ENCODE results near the gene FLNB. TPM values are rescaled to one million over a fixed set of nuclear protein-coding genes. Genes with fewer than 3 reads are reported as not detected.

The FLNB gene
- polyA plus RNA-seq, 4 donors = 137 to 335 (median 205) TPM

- WGBS, 3 donors = 77 to 92% (median 78%) methylated on average over 10 of the region's 10 CpGs
- FAIRE-seq (no peak), DNase-seq (no peak)
- no peak overlapping the region for H3K4me3 ChIP-seq (ENCODE audit: low read depth in 1 of 3, low read length in 3 of 3)
- H3K36me3 ChIP-seq (ENCODE audit: control insufficient read depth in 3 of 3, insufficient read depth in 2 of 3, low read depth in 1 of 3, low read length in 3 of 3) = peaks cover 0 to 16% (median 0%) of the 10 kb centered on the region in 3 donors
- peaks cover 8 to 87% (median 14%) of the 10 kb centered on the region in 3 donors for H3K4me1 ChIP-seq (ENCODE audit: control insufficient read depth in 3 of 3, insufficient read depth in 2 of 3, low read depth in 1 of 3, low read length in 2 of 3)
- H3K9me3 ChIP-seq (ENCODE audit: control insufficient read depth in 2 of 2, insufficient read depth in 1 of 2, low read depth in 1 of 2, low read length in 1 of 2) = no peaks in the 10 kb centered on the region
- peak overlapping the region in 1 of 3 donors; percentile 54 for H3K27ac ChIP-seq (ENCODE audit: low read depth in 1 of 3, low read length in 2 of 3)
- H3K27me3 ChIP-seq (ENCODE audit: control insufficient read depth in 3 of 3, insufficient read depth in 3 of 3, low read length in 3 of 3) = no peaks in the 10 kb centered on the region
Observed at GRCh38 chr3:58064923-58065638, 56.9 kb downstream of the FLNB start.

DNA sequence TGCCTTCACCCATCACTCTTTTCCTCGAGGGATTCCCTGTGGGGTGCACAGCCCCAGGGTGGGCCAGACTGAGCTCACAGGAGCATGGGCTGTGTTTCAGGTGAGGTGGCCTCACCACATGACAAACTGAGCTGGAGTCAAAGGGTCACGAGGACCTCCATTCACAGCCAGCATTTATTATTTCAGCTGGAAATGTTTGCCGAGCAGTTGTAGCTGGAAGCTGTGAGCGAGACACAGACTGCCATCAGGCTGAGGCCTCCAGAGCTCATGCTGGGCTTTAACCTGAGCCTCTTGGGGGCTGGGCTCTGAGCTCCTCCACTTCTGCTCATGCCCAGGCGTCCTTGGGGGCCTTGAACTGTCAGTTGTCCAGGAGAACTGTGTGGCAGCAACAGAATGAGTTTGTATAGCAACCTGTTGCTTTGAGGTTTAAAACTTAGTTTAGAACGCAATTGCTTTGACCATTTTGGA lies 57.5 kb downstream of the FLNB start:
- no peaks in the 10 kb centered on the region for H3K9me3 ChIP-seq (ENCODE audit: control insufficient read depth in 2 of 2, insufficient read depth in 1 of 2, low read depth in 1 of 2, low read length in 1 of 2)
- peak overlapping the region; percentile 5 to 54 (median 51) for H3K27ac ChIP-seq (ENCODE audit: low read depth in 1 of 3, low read length in 2 of 3)
- no peak overlapping the region for H3K4me3 ChIP-seq (ENCODE audit: low read depth in 1 of 3, low read length in 3 of 3)
- peaks cover 8 to 84% (median 14%) of the 10 kb centered on the region in 3 donors for H3K4me1 ChIP-seq (ENCODE audit: control insufficient read depth in 3 of 3, insufficient read depth in 2 of 3, low read depth in 1 of 3, low read length in 2 of 3)
- peaks cover 0 to 16% (median 0%) of the 10 kb centered on the region in 3 donors for H3K36me3 ChIP-seq (ENCODE audit: control insufficient read depth in 3 of 3, insufficient read depth in 2 of 3, low read depth in 1 of 3, low read length in 3 of 3)
- DNase-seq = no peak
- WGBS, 3 donors = 69 to 78% (median 72%) methylated on average over 6 of the region's 6 CpGs
- H3K27me3 ChIP-seq (ENCODE audit: control insufficient read depth in 3 of 3, insufficient read depth in 3 of 3, low read length in 3 of 3) = no peaks in the 10 kb centered on the region
- FAIRE-seq = no peak

- DNase-seq (no peak), FAIRE-seq (no peak)
- Histone ChIP-seq H3K27ac (ENCODE audit: low read depth in 1 of 3, low read length in 2 of 3) (peak overlapping the region in 1 of 3 donors; percentile 34), H3K36me3 (ENCODE audit: control insufficient read depth in 3 of 3, insufficient read depth in 2 of 3, low read depth in 1 of 3, low read length in 3 of 3) (peaks cover 0 to 22% (median 0%) of the 10 kb centered on the region in 3 donors), H3K4me3 (ENCODE audit: low read depth in 1 of 3, low read length in 3 of 3) (no peak overlapping the region), H3K4me1 (ENCODE audit: control insufficient read depth in 3 of 3, insufficient read depth in 2 of 3, low read depth in 1 of 3, low read length in 2 of 3) (peaks cover 8 to 80% (median 12%) of the 10 kb centered on the region in 3 donors), H3K27me3 (ENCODE audit: control insufficient read depth in 3 of 3, insufficient read depth in 3 of 3, low read length in 3 of 3) (no peaks in the 10 kb centered on the region), H3K9me3 (ENCODE audit: control insufficient read depth in 2 of 2, insufficient read depth in 1 of 2, low read depth in 1 of 2, low read length in 1 of 2) (no peaks in the 10 kb centered on the region)
- WGBS, 3 donors = 41 to 57% (median 46%) methylated on average over 3 of the region's 3 CpGs
Observed at GRCh38 chr3:58066842-58067241, 58.6 kb downstream of the FLNB start.

GRCh38 chr3:58068122-58068809 lies 60.0 kb downstream of the FLNB start:
- H3K27ac ChIP-seq (ENCODE audit: low read depth in 1 of 3, low read length in 2 of 3) = peak overlapping the region; percentile 34 to 52 (median 51)
- DNase-seq (peak; percentile 68 to 92), FAIRE-seq (no peak)

GRCh38 chr3:58071480-58071971 lies 63.3 kb downstream of the FLNB start:
- peaks cover 5 to 66% (median 13%) of the 10 kb centered on the region in 3 donors for H3K4me1 ChIP-seq (ENCODE audit: control insufficient read depth in 3 of 3, insufficient read depth in 2 of 3, low read depth in 1 of 3, low read length in 2 of 3)
- no peak overlapping the region for H3K4me3 ChIP-seq (ENCODE audit: low read depth in 1 of 3, low read length in 3 of 3)
- H3K27ac ChIP-seq (ENCODE audit: low read depth in 1 of 3, low read length in 2 of 3) = peak overlapping the region in 2 of 3 donors; percentile 19 to 64
- H3K9me3 ChIP-seq (ENCODE audit: control insufficient read depth in 2 of 2, insufficient read depth in 1 of 2, low read depth in 1 of 2, low read length in 1 of 2) = no peaks in the 10 kb centered on the region
- no peaks in the 10 kb centered on the region for H3K27me3 ChIP-seq (ENCODE audit: control insufficient read depth in 3 of 3, insufficient read depth in 3 of 3, low read length in 3 of 3)
- H3K36me3 ChIP-seq (ENCODE audit: control insufficient read depth in 3 of 3, insufficient read depth in 2 of 3, low read depth in 1 of 3, low read length in 3 of 3) = peaks cover 0 to 25% (median under 1%) of the 10 kb centered on the region in 3 donors
- 50 to 70% (median 60%) methylated on average over 7 of the region's 7 CpGs for WGBS, 3 donors
- FAIRE-seq (no peak), DNase-seq (peak; percentile 72)

More at GRCh38 chr3:58068122-58068809, 60.0 kb downstream of the FLNB start:
- 28 to 59% (median 35%) methylated on average over 2 of the region's 2 CpGs for WGBS, 3 donors
- Histone ChIP-seq H3K27me3 (ENCODE audit: control insufficient read depth in 3 of 3, insufficient read depth in 3 of 3, low read length in 3 of 3) (no peaks in the 10 kb centered on the region), H3K4me3 (ENCODE audit: low read depth in 1 of 3, low read length in 3 of 3) (no peak overlapping the region), H3K9me3 (ENCODE audit: control insufficient read depth in 2 of 2, insufficient read depth in 1 of 2, low read depth in 1 of 2, low read length in 1 of 2) (no peaks in the 10 kb centered on the region), H3K36me3 (ENCODE audit: control insufficient read depth in 3 of 3, insufficient read depth in 2 of 3, low read depth in 1 of 3, low read length in 3 of 3) (peaks cover 0 to 20% (median 0%) of the 10 kb centered on the region in 3 donors), H3K4me1 (ENCODE audit: control insufficient read depth in 3 of 3, insufficient read depth in 2 of 3, low read depth in 1 of 3, low read length in 2 of 3) (peaks cover 8 to 75% (median 8%) of the 10 kb centered on the region in 3 donors)

GRCh38 chr3:58072052-58072762 lies 64.0 kb downstream of the FLNB start:
- peak overlapping the region in 2 of 3 donors; percentile 11 to 19 for H3K27ac ChIP-seq (ENCODE audit: low read depth in 1 of 3, low read length in 2 of 3)
- no peak for FAIRE-seq

DNA sequence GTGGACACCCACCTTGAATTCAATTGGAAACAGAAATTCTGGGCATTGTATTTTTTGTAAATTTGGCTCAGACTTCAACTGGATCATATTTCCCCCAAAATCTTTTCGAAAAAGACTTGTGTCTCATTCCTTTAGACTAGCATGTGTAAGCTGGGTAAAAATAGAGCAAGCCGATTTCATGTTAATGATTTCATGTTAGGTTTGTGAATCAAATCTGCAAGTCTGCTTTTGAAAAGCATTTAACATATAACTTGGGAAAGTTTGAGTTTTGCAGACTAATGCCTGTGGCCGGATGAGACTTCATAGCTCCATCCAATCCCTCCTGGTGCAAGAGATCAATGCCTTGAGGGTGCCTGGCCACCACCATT lies 64.5 kb downstream of the FLNB start:
- FAIRE-seq (no peak), DNase-seq (no peak)
- Histone ChIP-seq H3K4me1 (ENCODE audit: control insufficient read depth in 3 of 3, insufficient read depth in 2 of 3, low read depth in 1 of 3, low read length in 2 of 3) (peaks cover 2 to 54% (median 10%) of the 10 kb centered on the region in 3 donors), H3K27ac (ENCODE audit: low read depth in 1 of 3, low read length in 2 of 3) (peak overlapping the region in 1 of 3 donors; percentile 11), H3K36me3 (ENCODE audit: control insufficient read depth in 3 of 3, insufficient read depth in 2 of 3, low read depth in 1 of 3, low read length in 3 of 3) (peaks cover 4 to 32% (median 4%) of the 10 kb centered on the region in 3 donors), H3K4me3 (ENCODE audit: low read depth in 1 of 3, low read length in 3 of 3) (no peak overlapping the region), H3K9me3 (ENCODE audit: control insufficient read depth in 2 of 2, insufficient read depth in 1 of 2, low read depth in 1 of 2, low read length in 1 of 2) (no peaks in the 10 kb centered on the region), H3K27me3 (ENCODE audit: control insufficient read depth in 3 of 3, insufficient read depth in 3 of 3, low read length in 3 of 3) (no peaks in the 10 kb centered on the region)
- WGBS, 3 donors = 81 to 88% (median 87%) methylated on average over 3 of the region's 3 CpGs

More at GRCh38 chr3:58072052-58072762, 64.0 kb downstream of the FLNB start:
- H3K36me3 ChIP-seq (ENCODE audit: control insufficient read depth in 3 of 3, insufficient read depth in 2 of 3, low read depth in 1 of 3, low read length in 3 of 3) = peaks cover 0 to 31% (median 2%) of the 10 kb centered on the region in 3 donors
- H3K4me1 ChIP-seq (ENCODE audit: control insufficient read depth in 3 of 3, insufficient read depth in 2 of 3, low read depth in 1 of 3, low read length in 2 of 3) = peaks cover 2 to 59% (median 10%) of the 10 kb centered on the region in 3 donors
- no peaks in the 10 kb centered on the region for H3K9me3 ChIP-seq (ENCODE audit: control insufficient read depth in 2 of 2, insufficient read depth in 1 of 2, low read depth in 1 of 2, low read length in 1 of 2)
- no peak for DNase-seq
- H3K4me3 ChIP-seq (ENCODE audit: low read depth in 1 of 3, low read length in 3 of 3) = no peak overlapping the region
- H3K27me3 ChIP-seq (ENCODE audit: control insufficient read depth in 3 of 3, insufficient read depth in 3 of 3, low read length in 3 of 3) = no peaks in the 10 kb centered on the region
- 76 to 84% (median 81%) methylated on average over 14 of the region's 14 CpGs for WGBS, 3 donors
